ENCODE measurements around the gene STRBP.
"Not testable (repeated sequence)": the region's sequence is repeated elsewhere in the genome, so short reads cannot be mapped to it uniquely, and the experiment has no call there.

STRBP gene

GRCh38 chr9:123186029-123186428 is 82.4 kb downstream of the STRBP start:
- DNase-seq: not testable (repeated sequence)

GRCh38 chr9:123176949-123177348 is 91.4 kb downstream of the STRBP start:
- DNase-seq: no peak

- DNase-seq: no peak
Observed at GRCh38 chr9:123175854-123176629, 92.3 kb downstream of the STRBP start.

- no peak for DNase-seq
Observed at GRCh38 chr9:123174887-123175518, 93.4 kb downstream of the STRBP start.

GRCh38 chr9:123174079-123174478 is 94.3 kb downstream of the STRBP start:
- no peak for DNase-seq

GRCh38 chr9:123169926-123170325 is 98.5 kb downstream of the STRBP start:
- DNase-seq: no peak

- no peak for DNase-seq
Observed at GRCh38 chr9:123168586-123168985, 99.8 kb downstream of the STRBP start.

GRCh38 chr9:123167474-123167873 is 100.9 kb downstream of the STRBP start:
- no peak for DNase-seq

GRCh38 chr9:123165813-123166212 is 102.6 kb downstream of the STRBP start:
- no peak for DNase-seq

- no peak for DNase-seq
Observed at GRCh38 chr9:123164285-123164684, 104.1 kb downstream of the STRBP start.

GRCh38 chr9:123162791-123163345 is 105.5 kb downstream of the STRBP start:
- DNase-seq: no peak

- no peak for DNase-seq
Observed at GRCh38 chr9:123162360-123162759, 106.0 kb downstream of the STRBP start.

GRCh38 chr9:123157221-123157620 is 111.2 kb downstream of the STRBP start:
- no peak for DNase-seq

GRCh38 chr9:123150708-123151503 is 117.5 kb downstream of the STRBP start:
- no peak for DNase-seq

GRCh38 chr9:123149067-123149466 is 119.3 kb downstream of the STRBP start:
- no peak for DNase-seq

- no peak for DNase-seq
Observed at GRCh38 chr9:123138163-123138562, 130.2 kb downstream of the STRBP start.

- no peak for DNase-seq
Observed at GRCh38 chr9:123135430-123135829, 133.0 kb downstream of the STRBP start.

GRCh38 chr9:123132696-123133095 is 135.7 kb downstream of the STRBP start:
- no peak for DNase-seq

- no peak for DNase-seq
Observed at GRCh38 chr9:123131993-123132392, 136.4 kb downstream of the STRBP start.

- DNase-seq: no peak
Observed at GRCh38 chr9:123131258-123131657, 137.1 kb downstream of the STRBP start.

- no peak for DNase-seq
Observed at GRCh38 chr9:123129423-123129822, 139.0 kb downstream of the STRBP start.

GRCh38 chr9:123128591-123128990 is 139.8 kb downstream of the STRBP start:
- no peak for DNase-seq

- DNase-seq: no peak
Observed at GRCh38 chr9:123127512-123128075, 140.8 kb downstream of the STRBP start.
